ENCODE measurements around the gene NKG7.

Gene NKG7

GRCh38 chr19:51371186-51371690 is 1.2 kb downstream of the NKG7 start:
- Mint-ChIP-seq H3K27ac (peak overlapping the region in 1 of 2 donors; percentile 76), H3K9me3 (peaks cover 5 to 8% of the 10 kb centered on the region in 2 donors)

GRCh38 chr19:51370230-51370629 is 2.2 kb downstream of the NKG7 start:
- ATAC-seq (no peak), DNase-seq (no peak)
- peaks cover 68% of the 10 kb centered on the region for H3K4me1 Mint-ChIP-seq
- no peaks in the 10 kb centered on the region for H3K27me3 Mint-ChIP-seq
- H3K27ac Mint-ChIP-seq, result peak overlapping the region in 1 of 2 donors; percentile 55
- peak overlapping the region; percentile 74 to 87 for H3K4me3 Mint-ChIP-seq
- H3K9me3 Mint-ChIP-seq, result peaks cover 5 to 8% of the 10 kb centered on the region in 2 donors

More at GRCh38 chr19:51371186-51371690, 1.2 kb downstream of the NKG7 start:
- ATAC-seq (no peak), DNase-seq (no peak)
- Mint-ChIP-seq H3K4me3 (peak overlapping the region; percentile 74 to 87), H3K27me3 (no peaks in the 10 kb centered on the region), H3K4me1 (peaks cover 74% of the 10 kb centered on the region)

- no peaks in the 10 kb centered on the region for H3K9me3 Mint-ChIP-seq
- H3K4me3 Mint-ChIP-seq, result peak within 1 kb of the TSS; percentile 97 to 100
- H3K4me1 Mint-ChIP-seq, result peaks cover 68% of the 10 kb centered on the region
- peak within 1 kb of the TSS; percentile 83 to 96 for H3K27ac Mint-ChIP-seq
- ATAC-seq (no peak), DNase-seq (peak in 1 of 2 donors; percentile 41)
- no peaks in the 10 kb centered on the region for H3K27me3 Mint-ChIP-seq
Measured at GRCh38 chr19:51368366-51369282, 3.8 kb downstream of the NKG7 start, which contains the start of gene CLDND2. CLDND2 (minus strand) TSS chr19:51369003; CDS start chr19:51368577, 426 bp downstream.

DNA sequence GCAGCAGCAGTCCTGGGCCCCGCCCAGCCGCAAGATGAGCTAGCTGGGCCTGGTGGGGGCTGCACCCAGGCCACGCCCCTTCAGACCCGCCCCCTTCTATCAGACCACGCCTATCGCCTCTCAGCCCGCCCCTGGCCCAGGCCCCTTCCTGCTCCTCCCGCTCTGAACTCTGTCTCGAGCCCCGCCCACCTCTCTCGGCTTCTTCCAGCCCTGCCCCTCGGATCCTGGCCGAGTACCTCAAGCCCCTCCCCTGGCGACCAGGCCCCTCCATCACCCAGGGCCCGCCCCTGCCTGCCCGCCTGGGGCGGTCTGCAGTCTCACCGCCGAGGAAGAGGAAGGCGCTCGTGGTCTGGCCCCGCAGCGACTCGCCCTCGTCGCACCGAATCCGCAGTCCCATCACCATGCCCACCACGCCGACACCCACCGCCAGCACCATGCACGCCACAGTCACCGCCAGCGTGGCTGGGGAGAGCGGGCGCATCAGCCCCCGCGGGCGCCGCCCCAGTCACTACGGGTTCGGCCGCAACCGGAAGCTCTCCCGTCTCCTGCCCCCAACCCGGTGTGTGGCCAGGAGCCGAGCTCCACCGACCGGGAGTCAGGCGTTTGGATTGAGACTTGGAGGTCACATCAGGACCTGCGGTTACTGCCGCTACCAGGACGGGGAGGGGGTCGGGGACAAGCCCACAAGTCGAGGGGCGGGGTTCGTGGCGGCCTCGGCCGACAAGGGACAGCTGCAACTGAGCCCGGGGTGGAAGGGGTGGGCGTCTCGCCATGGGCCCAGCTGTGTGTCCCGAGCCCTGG is 4.7 kb downstream of the NKG7 start:
- DNase-seq, result peak; percentile 99
- Mint-ChIP-seq H3K4me1 (peaks cover 68% of the 10 kb centered on the region), H3K27me3 (no peaks in the 10 kb centered on the region), H3K27ac (peak overlapping the region; percentile 96 to 97), H3K9me3 (no peaks in the 10 kb centered on the region), H3K4me3 (peak overlapping the region; percentile 97 to 100)
- peak; percentile 85 for ATAC-seq

- Mint-ChIP-seq H3K27ac (peak overlapping the region; percentile 97 to 98), H3K4me3 (peak overlapping the region; percentile 97 to 100), H3K27me3 (no peaks in the 10 kb centered on the region), H3K9me3 (no peaks in the 10 kb centered on the region), H3K4me1 (peaks cover 68% of the 10 kb centered on the region)
- peak; percentile 8 for ATAC-seq
- no peak for DNase-seq
Measured at GRCh38 chr19:51367255-51367564, 5.2 kb downstream of the NKG7 start.

DNA sequence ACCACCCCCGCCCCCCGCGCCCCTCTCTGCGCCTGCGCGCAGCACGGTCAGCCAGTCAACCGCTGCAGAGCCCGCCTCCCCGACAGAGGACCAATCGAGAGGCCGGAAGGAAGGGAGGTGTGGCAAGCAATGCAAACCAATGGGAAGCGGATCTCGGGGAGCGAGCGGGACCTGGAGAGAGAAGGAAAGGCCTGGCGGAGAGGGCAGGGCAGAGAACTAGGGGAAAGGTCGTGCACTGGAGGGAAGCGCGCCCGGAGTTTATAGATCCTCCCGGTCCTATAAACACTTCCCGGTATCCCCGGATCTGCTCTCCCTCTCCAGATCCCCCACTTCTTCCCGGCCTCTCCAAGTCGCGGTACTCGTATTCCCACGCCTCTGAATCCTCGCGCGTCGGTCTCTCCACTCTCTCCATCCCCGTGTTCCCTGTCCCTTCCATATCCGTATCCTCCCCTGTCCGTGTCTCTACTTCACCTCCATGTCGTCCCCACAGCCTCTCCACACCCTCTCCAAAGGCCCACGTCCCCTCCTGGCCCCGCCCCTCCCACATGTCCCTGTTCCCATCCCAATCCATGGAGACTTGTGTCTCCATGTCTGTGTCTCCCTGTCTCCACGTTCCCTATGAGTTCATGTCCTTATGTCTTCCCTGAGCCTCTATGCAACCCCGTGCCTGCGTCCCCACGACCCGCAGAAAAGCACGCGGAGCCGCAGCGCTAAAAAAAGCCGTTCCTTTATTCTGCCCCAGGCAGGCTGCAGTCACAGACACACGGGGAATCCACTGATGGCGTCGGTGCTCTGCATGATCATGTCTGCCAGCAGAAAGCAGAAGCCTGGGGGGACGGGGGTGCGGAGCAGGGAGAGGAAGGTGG is 5.8 kb downstream of the NKG7 start:
- Mint-ChIP-seq H3K27ac (peak overlapping the region; percentile 97 to 98), H3K4me3 (peak overlapping the region; percentile 97 to 100), H3K4me1 (peaks cover 67% of the 10 kb centered on the region), H3K9me3 (no peaks in the 10 kb centered on the region), H3K27me3 (no peaks in the 10 kb centered on the region)
- peak; percentile 87 to 95 for DNase-seq
- peak; percentile 66 for ATAC-seq

GRCh38 chr19:51365965-51366388 is 6.5 kb downstream of the NKG7 start, which contains the start of gene ETFB:
ETFB (minus strand) TSS chr19:51366388; CDS start chr19:51366326, 62 bp downstream.
- Mint-ChIP-seq H3K27ac (peak within 1 kb of the TSS; percentile 97 to 98), H3K4me3 (peak within 1 kb of the TSS; percentile 97 to 100), H3K4me1 (peaks cover 65% of the 10 kb centered on the region), H3K27me3 (no peaks in the 10 kb centered on the region), H3K9me3 (no peaks in the 10 kb centered on the region)
- no peak for ATAC-seq
- no peak for DNase-seq

GRCh38 chr19:51365211-51365964 is 7.1 kb downstream of the NKG7 start:
- peak overlapping the region; percentile 97 to 100 for H3K4me3 Mint-ChIP-seq
- H3K27me3 Mint-ChIP-seq, result no peaks in the 10 kb centered on the region
- no peak for ATAC-seq
- peak overlapping the region; percentile 97 to 98 for H3K27ac Mint-ChIP-seq
- H3K9me3 Mint-ChIP-seq, result no peaks in the 10 kb centered on the region
- H3K4me1 Mint-ChIP-seq, result peaks cover 65% of the 10 kb centered on the region
- peak in 1 of 2 donors; percentile 30 for DNase-seq

GRCh38 chr19:51364200-51365106 is 8.0 kb downstream of the NKG7 start:
- ATAC-seq (no peak), DNase-seq (no peak)
- H3K4me1 Mint-ChIP-seq, result peaks cover 68% of the 10 kb centered on the region
- H3K27ac Mint-ChIP-seq, result peak overlapping the region; percentile 33 to 61
- no peaks in the 10 kb centered on the region for H3K9me3 Mint-ChIP-seq
- no peaks in the 10 kb centered on the region for H3K27me3 Mint-ChIP-seq
- peak overlapping the region; percentile 68 to 100 for H3K4me3 Mint-ChIP-seq

- no peak for DNase-seq
- Mint-ChIP-seq H3K4me1 (peaks cover 72% of the 10 kb centered on the region), H3K4me3 (no peak overlapping the region), H3K27ac (peak overlapping the region in 1 of 2 donors; percentile 63), H3K27me3 (no peaks in the 10 kb centered on the region), H3K9me3 (no peaks in the 10 kb centered on the region)
- ATAC-seq, result no peak
Measured at GRCh38 chr19:51361239-51361638, 11.2 kb downstream of the NKG7 start.

DNA sequence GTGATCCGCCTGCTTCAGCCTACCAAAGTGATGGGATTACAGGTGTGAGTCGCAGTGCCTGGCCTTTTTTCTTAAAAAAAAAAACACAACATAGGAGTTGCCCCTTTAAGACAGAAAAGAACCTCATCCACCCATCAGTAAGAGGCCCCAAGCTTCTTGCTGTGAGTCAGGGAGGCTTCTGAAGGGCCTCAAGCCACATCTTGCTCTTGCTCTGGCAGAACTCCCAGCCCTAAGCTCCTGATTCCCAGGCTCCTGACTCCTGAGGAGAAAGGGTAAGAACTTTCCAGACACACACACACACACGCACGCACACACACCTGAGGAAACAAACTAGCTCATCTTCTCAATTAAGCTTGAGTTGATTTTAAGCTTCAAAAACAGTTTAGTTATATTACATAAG is 13.2 kb downstream of the NKG7 start:
- Mint-ChIP-seq H3K4me1 (peaks cover 73% of the 10 kb centered on the region), H3K27ac (peak overlapping the region in 1 of 2 donors; percentile 8), H3K4me3 (no peak overlapping the region), H3K9me3 (no peaks in the 10 kb centered on the region), H3K27me3 (no peaks in the 10 kb centered on the region)
- DNase-seq (no peak), ATAC-seq (no peak)

DNA sequence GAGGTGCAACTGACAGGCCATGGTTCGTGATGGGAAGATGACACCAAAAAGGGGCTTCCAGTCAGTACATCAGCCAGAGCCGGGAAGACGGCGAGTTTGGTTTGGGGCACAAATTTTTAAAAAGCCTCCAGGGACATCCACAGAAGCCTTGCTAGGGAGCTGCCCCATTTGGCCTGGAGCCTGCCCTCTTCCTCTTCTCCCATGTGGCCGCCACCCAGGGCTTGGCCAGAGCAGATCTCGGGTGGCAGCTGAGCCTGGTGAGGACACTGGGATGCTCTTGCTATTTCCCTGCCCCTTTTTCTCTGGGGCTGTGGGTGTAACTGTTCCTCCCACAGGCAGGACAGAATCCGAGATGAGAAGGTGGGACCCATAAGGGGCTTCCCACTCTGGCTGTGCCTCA is 14.5 kb downstream of the NKG7 start:
- no peaks in the 10 kb centered on the region for H3K9me3 Mint-ChIP-seq
- peaks cover 64% of the 10 kb centered on the region for H3K4me1 Mint-ChIP-seq
- no peak overlapping the region for H3K4me3 Mint-ChIP-seq
- DNase-seq, result no peak
- no peak for ATAC-seq
- peak overlapping the region in 1 of 2 donors; percentile 66 for H3K27ac Mint-ChIP-seq
- no peaks in the 10 kb centered on the region for H3K27me3 Mint-ChIP-seq

GRCh38 chr19:51356159-51356801 is 16.2 kb downstream of the NKG7 start:
- Mint-ChIP-seq H3K27ac (no peak overlapping the region), H3K4me1 (peaks cover 50% of the 10 kb centered on the region), H3K27me3 (no peaks in the 10 kb centered on the region), H3K9me3 (no peaks in the 10 kb centered on the region), H3K4me3 (peak overlapping the region in 1 of 2 donors; percentile 17)
- ATAC-seq (no peak), DNase-seq (no peak)
